NB4 (cell line): ENCODE results near the gene PRKG1.

Experiments used
- DNase-seq: peaks from one replicate; pipeline ENCODE4 v3.0.0; 2010; ENCODE audit warnings: low read depth
- H3K4me3 ChIP-seq: one replicate; pipeline ENCODE4 v1.5.1; 2011; ENCODE audit warnings: mild to moderate bottlenecking, low read depth, low read length, moderate library complexity
- CTCF ChIP-seq: IDR thresholded peaks from one replicate; pipeline ENCODE4 v1.5.1; 2012; ENCODE audit warnings: low read depth, low read length
- MAX ChIP-seq: IDR thresholded peaks from 2 replicates; pipeline ENCODE4 v1.6.1; 2011; ENCODE audit warnings: low read depth, low read length
- MYC ChIP-seq: IDR thresholded peaks from 2 replicates; pipeline ENCODE4 v1.6.1; 2011; ENCODE audit warnings: low read depth, low read length
- POLR2A ChIP-seq: IDR thresholded peaks from 2 replicates; pipeline ENCODE4 v1.6.1; 2011; ENCODE audit warnings: mild to moderate bottlenecking; ENCODE audit not compliant: insufficient read length; ENCODE audit errors: extremely low read depth

PRKG1 gene

DNA sequence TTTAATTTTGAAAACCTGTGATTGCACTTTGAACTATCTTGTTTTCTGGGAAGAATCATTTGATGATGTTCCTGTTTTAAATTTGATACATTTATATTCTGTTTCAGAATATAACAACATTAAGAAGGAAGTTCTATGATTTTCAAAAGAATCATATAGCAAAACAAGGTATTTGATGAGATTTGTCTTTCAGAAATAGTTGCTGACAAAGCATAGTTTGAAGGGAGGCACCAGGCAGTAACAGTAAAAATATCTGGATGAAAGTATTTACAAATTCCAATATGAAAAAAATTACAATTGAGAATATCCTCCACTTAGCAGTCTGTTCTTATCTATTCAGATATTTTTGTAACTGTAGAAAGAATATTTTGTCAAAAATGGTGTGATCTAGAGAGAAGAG, 891.2 kb downstream of the PRKG1 start:
- no peak for TF ChIP-seq POLR2A
- no peak for TF ChIP-seq MYC
- no peak for TF ChIP-seq MAX
- TF ChIP-seq CTCF, result no peak
- no peak overlapping the region for H3K4me3 ChIP-seq
- no peak for DNase-seq

- H3K4me3 ChIP-seq, result no peak overlapping the region
- DNase-seq, result no peak
- TF ChIP-seq POLR2A (no peak), MYC (no peak), MAX (no peak), CTCF (no peak)
Observed at GRCh38 chr10:51972733-51973346, 898.6 kb downstream of the PRKG1 start.

GRCh38 chr10:51980752-51981151, 906.5 kb downstream of the PRKG1 start:
- H3K4me3 ChIP-seq, result no peak overlapping the region
- no peak for DNase-seq
- no peak for TF ChIP-seq MYC
- no peak for TF ChIP-seq POLR2A
- TF ChIP-seq CTCF, result no peak
- TF ChIP-seq MAX, result no peak

- no peak overlapping the region for H3K4me3 ChIP-seq
- TF ChIP-seq CTCF (no peak), MYC (no peak), MAX (no peak)
- DNase-seq, result no peak
Observed at GRCh38 chr10:51981731-51982130, 907.4 kb downstream of the PRKG1 start.

DNA sequence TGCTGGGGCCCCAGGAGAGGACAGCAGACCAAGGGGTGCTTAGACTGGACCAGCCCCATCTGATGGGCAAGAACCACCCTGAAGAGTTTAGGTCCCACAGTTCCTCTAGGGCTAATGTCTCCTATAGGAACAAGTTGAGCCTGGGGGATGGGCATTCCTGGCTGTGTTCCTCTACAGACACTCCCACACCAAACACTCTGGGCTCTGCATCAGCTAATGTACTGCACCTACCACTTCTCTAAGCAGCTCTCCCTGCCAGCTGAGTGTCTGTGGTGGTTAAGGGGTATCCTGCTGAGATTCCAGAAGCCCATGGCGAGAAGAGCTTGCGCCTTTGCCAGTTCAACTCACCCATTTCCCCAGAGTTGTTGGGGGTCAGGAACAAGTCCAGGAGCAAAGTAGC, 909.2 kb downstream of the PRKG1 start:
- H3K4me3 ChIP-seq, result no peak overlapping the region

DNA sequence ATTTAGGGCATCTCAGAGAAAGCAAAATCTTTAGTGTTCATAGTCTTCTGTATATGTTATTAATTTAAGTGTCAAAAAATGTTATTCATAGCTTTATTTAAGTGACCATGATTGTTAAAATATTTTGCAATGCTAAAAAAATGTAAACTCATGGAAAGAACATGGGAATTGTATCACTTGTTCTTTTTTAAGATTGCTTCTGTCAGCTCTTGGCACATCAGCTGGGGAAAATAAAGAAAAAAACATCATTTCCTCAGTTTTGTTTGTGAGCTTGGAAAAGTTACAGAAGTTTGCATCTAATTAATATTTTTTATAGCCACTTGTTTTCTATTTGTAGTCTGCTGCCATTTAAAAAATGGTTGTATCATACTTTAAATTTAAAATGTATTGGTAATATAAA, 911.0 kb downstream of the PRKG1 start:
- no peak overlapping the region for H3K4me3 ChIP-seq
- no peak for TF ChIP-seq MAX
- TF ChIP-seq POLR2A, result no peak
- no peak for TF ChIP-seq CTCF
- TF ChIP-seq MYC, result no peak
- no peak for DNase-seq

More for the DNA sequence above, 909.2 kb downstream of the PRKG1 start:
- no peak for DNase-seq
- TF ChIP-seq POLR2A, result no peak

- no peak overlapping the region for H3K4me3 ChIP-seq
- DNase-seq, result no peak
- TF ChIP-seq POLR2A (no peak), MYC (no peak), MAX (no peak), CTCF (no peak)
Observed at GRCh38 chr10:51986516-51986915, 912.2 kb downstream of the PRKG1 start.
